GM18505 (cell line): Measurements from ENCODE around the gene CRACDL.

Experiments used
- ATAC-seq: cut with Tn5 transposase; IDR thresholded peaks from one replicate; pipeline ENCODE4 v1.9.1; 2021; ENCODE audit not compliant: unreplicated experiment
- POLR2A ChIP-seq: IDR thresholded peaks from 4 replicates; pipeline ENCODE4 v1.6.1; 2011; ENCODE audit warnings: borderline replicate concordance; ENCODE audit not compliant: insufficient read depth, insufficient read length; ENCODE audit errors: extremely low read depth

CRACDL gene

GRCh38 chr2:98828793-98829371 is 107.1 kb downstream of the CRACDL start:
- ATAC-seq = no peak
- no peak for TF ChIP-seq POLR2A

- TF ChIP-seq POLR2A = no peak
- no peak for ATAC-seq
Measured at GRCh38 chr2:98828369-98828744, 107.7 kb downstream of the CRACDL start.

GRCh38 chr2:98827625-98828368 is 108.2 kb downstream of the CRACDL start:
- no peak for TF ChIP-seq POLR2A
- ATAC-seq = no peak

GRCh38 chr2:98826856-98827255 is 109.2 kb downstream of the CRACDL start:
- ATAC-seq = no peak

GRCh38 chr2:98825858-98826257 is 110.2 kb downstream of the CRACDL start:
- ATAC-seq = no peak
- TF ChIP-seq POLR2A = no peak

More at GRCh38 chr2:98826856-98827255, 109.2 kb downstream of the CRACDL start:
- no peak for TF ChIP-seq POLR2A

- no peak for TF ChIP-seq POLR2A
- no peak for ATAC-seq
Measured at GRCh38 chr2:98825404-98825803, 110.6 kb downstream of the CRACDL start.

- TF ChIP-seq POLR2A = no peak
- ATAC-seq = no peak
Measured at GRCh38 chr2:98825020-98825350, 111.0 kb downstream of the CRACDL start.

- no peak for ATAC-seq
- no peak for TF ChIP-seq POLR2A
Measured at GRCh38 chr2:98824256-98825019, 111.6 kb downstream of the CRACDL start.

- ATAC-seq = no peak
- no peak for TF ChIP-seq POLR2A
Measured at GRCh38 chr2:98823196-98824170, 112.5 kb downstream of the CRACDL start.

- no peak for TF ChIP-seq POLR2A
- ATAC-seq = no peak
Measured at GRCh38 chr2:98822301-98823164, 113.5 kb downstream of the CRACDL start.

- TF ChIP-seq POLR2A = no peak
- no peak for ATAC-seq
Measured at GRCh38 chr2:98821629-98822135, 114.3 kb downstream of the CRACDL start.

- TF ChIP-seq POLR2A = no peak
- ATAC-seq = no peak
Measured at GRCh38 chr2:98819231-98819766, 116.7 kb downstream of the CRACDL start.
